ENCODE data around the gene MBP.

Gene MBP

DNA sequence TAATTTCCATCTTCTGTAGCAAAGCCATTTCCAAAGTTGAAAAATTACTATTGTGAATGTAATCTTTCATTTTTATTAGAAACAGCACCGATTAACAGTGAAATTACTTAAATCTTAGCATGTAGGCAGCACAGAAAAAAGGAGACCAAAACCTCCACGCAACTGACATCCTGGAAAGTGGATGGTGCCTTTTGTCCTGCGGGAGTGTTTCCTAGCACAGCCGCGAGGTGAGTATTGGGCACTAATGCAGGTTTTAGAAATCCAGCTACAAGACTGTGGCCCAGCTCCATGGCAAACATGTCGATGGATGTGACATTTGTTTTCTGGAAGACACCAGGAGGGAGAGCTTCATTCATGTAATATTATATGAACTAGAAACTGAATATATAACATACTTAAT is 86.9 kb downstream of the MBP start:
- TF ChIP-seq, protein P1, sequence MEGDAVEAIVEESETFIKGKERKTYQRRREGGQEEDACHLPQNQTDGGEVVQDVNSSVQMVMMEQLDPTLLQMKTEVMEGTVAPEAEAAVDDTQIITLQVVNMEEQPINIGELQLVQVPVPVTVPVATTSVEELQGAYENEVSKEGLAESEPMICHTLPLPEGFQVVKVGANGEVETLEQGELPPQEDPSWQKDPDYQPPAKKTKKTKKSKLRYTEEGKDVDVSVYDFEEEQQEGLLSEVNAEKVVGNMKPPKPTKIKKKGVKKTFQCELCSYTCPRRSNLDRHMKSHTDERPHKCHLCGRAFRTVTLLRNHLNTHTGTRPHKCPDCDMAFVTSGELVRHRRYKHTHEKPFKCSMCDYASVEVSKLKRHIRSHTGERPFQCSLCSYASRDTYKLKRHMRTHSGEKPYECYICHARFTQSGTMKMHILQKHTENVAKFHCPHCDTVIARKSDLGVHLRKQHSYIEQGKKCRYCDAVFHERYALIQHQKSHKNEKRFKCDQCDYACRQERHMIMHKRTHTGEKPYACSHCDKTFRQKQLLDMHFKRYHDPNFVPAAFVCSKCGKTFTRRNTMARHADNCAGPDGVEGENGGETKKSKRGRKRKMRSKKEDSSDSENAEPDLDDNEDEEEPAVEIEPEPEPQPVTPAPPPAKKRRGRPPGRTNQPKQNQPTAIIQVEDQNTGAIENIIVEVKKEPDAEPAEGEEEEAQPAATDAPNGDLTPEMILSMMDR (IDR thresholded peaks at IDR 0.05; ENCODE audit: control insufficient read depth, extremely low read depth, insufficient read depth): no peak
- no peak for DNase-seq (ENCODE audit: low read depth)
- no peak overlapping the region for H3K4me3 ChIP-seq (ENCODE audit: low read depth, low read length)

DNA sequence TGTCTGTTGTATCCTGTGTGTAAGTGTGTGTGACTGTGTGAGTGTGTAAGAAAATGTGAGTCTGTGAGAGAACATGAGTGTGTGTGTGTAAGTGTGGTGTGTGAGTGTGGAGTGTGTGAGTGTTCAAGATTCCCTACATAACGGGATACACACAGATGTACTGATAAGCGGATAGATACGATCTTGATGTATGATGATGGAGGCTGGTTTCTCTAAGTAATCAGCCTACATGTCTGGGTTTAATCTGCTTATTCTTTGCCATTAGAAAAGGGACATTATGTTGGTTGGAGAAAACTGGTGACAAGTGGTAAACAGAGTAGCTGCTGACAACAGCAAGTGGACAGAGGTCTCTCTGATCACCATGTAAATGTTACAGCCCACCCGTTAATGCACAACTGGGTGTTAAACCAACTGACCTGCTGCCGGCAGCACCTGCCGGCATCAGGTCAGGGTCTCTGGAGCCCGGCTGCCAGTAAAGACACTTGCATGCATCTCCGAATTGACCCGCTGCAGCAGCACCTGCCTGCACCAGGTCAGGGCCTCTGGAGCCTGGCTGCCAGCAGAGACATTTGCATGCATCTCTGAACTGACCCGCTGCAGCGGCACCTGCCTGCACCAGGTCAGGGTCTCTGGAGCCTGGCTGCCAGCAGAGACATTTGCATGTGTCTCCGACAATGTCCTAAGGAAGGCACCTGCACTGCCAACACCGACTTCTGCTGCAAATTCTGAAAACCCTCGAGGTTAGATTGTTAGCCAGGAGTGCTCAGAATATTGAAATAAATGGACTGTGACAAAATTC is 87.5 kb downstream of the MBP start:
- H3K4me3 ChIP-seq (ENCODE audit: low read depth, low read length): no peak overlapping the region
- no peak for DNase-seq (ENCODE audit: low read depth)
- TF ChIP-seq, protein P1 (IDR thresholded peaks at IDR 0.05; ENCODE audit: control insufficient read depth, extremely low read depth, insufficient read depth): no peak

DNA sequence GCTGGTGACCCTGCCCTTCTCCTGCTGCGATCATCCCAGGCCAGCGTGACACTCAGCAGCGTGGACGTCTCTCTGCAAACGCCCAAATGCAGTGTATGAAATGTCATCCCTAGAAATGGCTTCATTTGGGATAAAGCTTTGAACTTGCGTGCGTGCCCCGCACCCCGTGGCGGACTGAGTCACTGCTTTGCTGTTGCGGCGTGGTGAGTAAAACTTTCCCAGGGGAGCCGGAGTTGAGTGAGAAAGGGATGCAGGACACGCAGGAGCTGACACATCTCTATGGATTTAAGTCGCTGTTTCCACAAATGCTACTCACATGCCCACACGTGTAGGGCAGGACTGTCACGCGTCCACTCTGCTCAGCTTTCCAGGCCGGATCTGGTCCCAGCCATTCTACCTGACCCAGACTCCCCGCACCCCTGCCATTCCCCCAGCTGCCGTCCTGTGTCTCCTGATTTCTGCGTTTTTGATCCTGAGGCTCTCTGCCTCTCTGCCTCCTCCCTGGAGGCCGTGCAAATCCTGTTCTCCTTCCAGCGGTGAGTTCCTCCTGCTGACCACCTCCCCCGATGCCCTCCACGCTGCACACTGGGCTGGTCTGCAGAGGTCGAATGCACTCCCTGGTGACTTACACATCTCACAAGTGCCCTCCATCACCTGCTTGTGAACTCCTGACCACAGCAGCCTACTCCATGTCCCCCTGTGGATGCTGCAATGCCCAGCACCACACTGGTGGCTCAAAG is 88.9 kb downstream of the MBP start:
- TF ChIP-seq, protein P1 (IDR thresholded peaks at IDR 0.05; ENCODE audit: control insufficient read depth, extremely low read depth, insufficient read depth): no peak
- H3K4me3 ChIP-seq (ENCODE audit: low read depth, low read length): no peak overlapping the region
- DNase-seq (ENCODE audit: low read depth): no peak

GRCh38 chr18:77042583-77042982 is 90.0 kb downstream of the MBP start:
- TF ChIP-seq, protein P1 (IDR thresholded peaks at IDR 0.05; ENCODE audit: control insufficient read depth, extremely low read depth, insufficient read depth): no peak
- no peak overlapping the region for H3K4me3 ChIP-seq (ENCODE audit: low read depth, low read length)
- DNase-seq (ENCODE audit: low read depth): no peak

GRCh38 chr18:77039196-77040130 is 93.1 kb downstream of the MBP start:
- TF ChIP-seq, protein P1 (IDR thresholded peaks at IDR 0.05; ENCODE audit: control insufficient read depth, extremely low read depth, insufficient read depth): no peak
- DNase-seq (ENCODE audit: low read depth): no peak
- H3K4me3 ChIP-seq (ENCODE audit: low read depth, low read length): no peak overlapping the region

- no peak overlapping the region for H3K4me3 ChIP-seq (ENCODE audit: low read depth, low read length)
- no peak for DNase-seq (ENCODE audit: low read depth)
- TF ChIP-seq, protein P1 (IDR thresholded peaks at IDR 0.05; ENCODE audit: control insufficient read depth, extremely low read depth, insufficient read depth): no peak
These were observed 94.3 kb downstream of the MBP start for GRCh38 chr18:77038182-77038858.
